Measurements from ENCODE around the gene KDM6B. TPM values are rescaled to one million over a fixed set of nuclear protein-coding genes. Genes with fewer than 3 reads are reported as not detected.

The KDM6B gene
- total and polyA plus RNA-seq, 5 donors = 18.6 to 28.1 (median 27.0) TPM

DNA sequence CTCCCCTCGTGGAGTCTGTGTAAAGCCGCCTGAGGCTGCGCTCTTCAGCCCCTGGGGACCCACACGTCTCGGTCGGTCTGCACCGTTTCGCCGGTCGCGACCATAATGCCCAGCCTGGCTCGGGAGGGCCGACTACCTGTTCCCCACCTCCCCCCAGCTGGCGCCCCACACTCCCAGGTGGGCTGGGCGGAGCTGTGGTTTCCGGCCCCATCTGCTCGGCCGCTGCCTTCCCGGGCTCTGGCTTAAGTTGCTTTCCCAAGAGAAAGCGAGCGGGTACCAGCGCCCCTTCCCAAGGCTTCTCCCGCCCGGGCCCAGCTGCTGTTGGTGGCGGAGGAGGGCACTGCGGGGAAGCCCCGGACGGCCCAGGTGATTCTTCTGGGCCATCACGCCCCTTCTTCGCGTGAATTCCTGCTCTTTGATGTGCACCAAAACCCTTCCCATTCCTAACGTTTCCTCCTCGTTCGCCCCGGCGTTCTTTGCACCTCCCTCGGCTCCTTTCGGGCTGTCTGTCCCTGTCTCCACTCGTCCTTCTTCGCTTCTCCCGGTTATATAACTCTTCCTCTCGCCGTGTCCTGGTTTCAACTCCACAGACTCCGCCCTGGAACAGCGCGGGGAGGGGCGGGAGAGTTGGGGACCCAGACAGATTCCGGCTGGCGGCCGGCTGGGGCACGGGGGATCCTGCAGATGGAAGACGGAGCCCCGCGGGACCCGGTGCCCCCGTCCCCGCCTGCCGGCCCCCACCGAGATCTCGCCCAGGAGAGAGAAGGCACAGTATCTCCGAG is 2.0 kb downstream of the KDM6B start:
- H3K27me3 ChIP-seq (ENCODE audit: control insufficient read depth, insufficient read depth) = no peaks in the 10 kb centered on the region
- peaks cover 9% of the 10 kb centered on the region for H3K4me1 ChIP-seq (ENCODE audit: control insufficient read depth, insufficient read depth, low read length)
- H3K4me3 ChIP-seq (ENCODE audit: low read length) = peak overlapping the region; percentile 94
- ATAC-seq (peak; percentile 43 to 59), DNase-seq (peak; percentile 83 to 94 (median 93))
- H3K9me3 ChIP-seq (ENCODE audit: control insufficient read depth, low read length) = no peaks in the 10 kb centered on the region
- peak overlapping the region; percentile 98 for H3K27ac ChIP-seq (ENCODE audit: low read length)
- intact Hi-C loops (cut with DNase I) = loop anchor here in 1 of 4 donors (2.0 kb wide), 1 partner anchor 21 kb away; the partner anchor contains the start of gene NAA38
- WGBS = under 1% methylated on average over 61 of the region's 61 CpGs

GRCh38 chr17:7836596-7837407 is 2.8 kb downstream of the KDM6B start:
- Histone ChIP-seq H3K4me3 (ENCODE audit: low read length) (peak overlapping the region; percentile 94), H3K27me3 (ENCODE audit: control insufficient read depth, insufficient read depth) (no peaks in the 10 kb centered on the region), H3K9me3 (ENCODE audit: control insufficient read depth, low read length) (no peaks in the 10 kb centered on the region), H3K4me1 (ENCODE audit: control insufficient read depth, insufficient read depth, low read length) (peaks cover 12% of the 10 kb centered on the region), H3K27ac (ENCODE audit: low read length) (peak overlapping the region; percentile 98)
- ATAC-seq = peak; percentile 30 to 50
- 2% methylated on average over 19 of the region's 19 CpGs for WGBS
- DNase-seq = peak; percentile 93 to 96 (median 95)
- intact Hi-C loops (cut with DNase I) = no loop called here

GRCh38 chr17:7837408-7838088 is 3.5 kb downstream of the KDM6B start:
- Histone ChIP-seq H3K4me3 (ENCODE audit: low read length) (peak overlapping the region; percentile 17), H3K27ac (ENCODE audit: low read length) (peak overlapping the region; percentile 98), H3K4me1 (ENCODE audit: control insufficient read depth, insufficient read depth, low read length) (peaks cover 12% of the 10 kb centered on the region), H3K9me3 (ENCODE audit: control insufficient read depth, low read length) (no peaks in the 10 kb centered on the region), H3K27me3 (ENCODE audit: control insufficient read depth, insufficient read depth) (no peaks in the 10 kb centered on the region)
- intact Hi-C loops (cut with DNase I) = no loop called here
- ATAC-seq (no peak), DNase-seq (no peak)
- WGBS = 8% methylated on average over 8 of the region's 8 CpGs

GRCh38 chr17:7838090-7839075 is 4.4 kb downstream of the KDM6B start:
- peak overlapping the region; percentile 31 for H3K27ac ChIP-seq (ENCODE audit: low read length)
- no peak for ATAC-seq
- DNase-seq = peak; percentile 42 to 70 (median 61)
- no peaks in the 10 kb centered on the region for H3K9me3 ChIP-seq (ENCODE audit: control insufficient read depth, low read length)
- peak overlapping the region; percentile 17 for H3K4me3 ChIP-seq (ENCODE audit: low read length)
- H3K4me1 ChIP-seq (ENCODE audit: control insufficient read depth, insufficient read depth, low read length) = peaks cover 12% of the 10 kb centered on the region
- H3K27me3 ChIP-seq (ENCODE audit: control insufficient read depth, insufficient read depth) = no peaks in the 10 kb centered on the region
- intact Hi-C loops (cut with DNase I) = no loop called here
- 13% methylated on average over 12 of the region's 12 CpGs for WGBS

DNA sequence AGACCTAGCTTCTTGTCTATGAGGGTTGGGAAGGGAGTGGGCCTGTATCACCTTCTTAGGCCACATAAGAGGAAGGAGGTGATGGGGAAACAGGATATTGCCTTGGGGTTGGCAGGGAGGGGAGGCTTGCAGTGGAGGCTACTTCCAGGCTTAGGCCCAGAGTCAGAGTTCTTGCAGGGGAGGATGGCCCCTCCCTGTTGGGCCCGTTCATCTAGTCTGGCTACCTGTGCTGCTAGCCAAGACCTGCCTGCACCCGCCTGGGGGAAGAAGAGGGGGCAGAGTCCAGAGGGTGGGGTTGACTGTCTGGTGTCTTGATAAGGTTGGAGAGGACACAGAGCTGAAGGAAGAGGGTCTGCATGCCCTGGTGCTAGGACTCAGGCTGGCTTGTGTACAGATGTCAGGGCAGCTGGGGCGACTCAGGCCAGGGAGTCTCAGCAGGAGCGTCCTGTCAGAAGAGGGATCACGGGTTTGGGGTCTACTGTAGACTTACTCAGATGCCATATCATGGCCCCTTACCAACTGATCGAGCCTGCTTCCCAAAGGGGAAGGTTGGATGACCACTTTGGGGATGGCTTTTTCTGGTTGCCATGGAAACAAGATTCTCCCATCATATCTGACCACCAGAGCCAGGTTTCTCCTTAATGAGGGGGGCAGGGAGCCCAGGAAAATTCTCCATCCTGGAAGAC is 5.3 kb downstream of the KDM6B start:
- Histone ChIP-seq H3K9me3 (ENCODE audit: control insufficient read depth, low read length) (no peaks in the 10 kb centered on the region), H3K27ac (ENCODE audit: low read length) (no peak overlapping the region), H3K27me3 (ENCODE audit: control insufficient read depth, insufficient read depth) (no peaks in the 10 kb centered on the region), H3K4me1 (ENCODE audit: control insufficient read depth, insufficient read depth, low read length) (peaks cover 12% of the 10 kb centered on the region), H3K4me3 (ENCODE audit: low read length) (no peak overlapping the region)
- ATAC-seq (no peak), DNase-seq (peak; percentile 26 to 49 (median 40))
- WGBS = 60% methylated on average over 6 of the region's 6 CpGs
- intact Hi-C loops (cut with DNase I) = no loop called here

DNA sequence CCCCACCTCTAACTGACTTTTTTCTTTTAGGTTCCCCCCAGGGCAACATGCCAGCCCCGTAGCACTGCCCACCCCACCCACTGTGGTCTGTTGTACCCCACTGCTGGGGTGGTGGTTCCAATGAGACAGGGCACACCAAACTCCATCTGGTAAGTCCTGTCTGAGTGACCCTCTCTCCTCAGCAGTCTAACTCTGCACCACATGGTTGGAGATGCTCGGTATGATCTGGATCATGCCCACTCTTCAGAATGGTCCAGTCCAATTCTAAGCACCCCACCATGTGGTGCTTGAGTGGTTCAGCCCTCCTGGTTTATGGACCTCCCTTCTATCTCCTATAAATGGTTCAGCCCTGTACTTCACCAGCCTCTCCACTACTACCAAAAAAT is 5.9 kb downstream of the KDM6B start:
- no peak overlapping the region for H3K27ac ChIP-seq (ENCODE audit: low read length)
- ATAC-seq (no peak), DNase-seq (no peak)
- intact Hi-C loops (cut with DNase I) = loop anchor here in 1 of 4 donors (10.0 kb wide), 1 partner anchor 305 kb away; no protein-coding TSS in a partner anchor
- H3K27me3 ChIP-seq (ENCODE audit: control insufficient read depth, insufficient read depth) = no peaks in the 10 kb centered on the region
- no peaks in the 10 kb centered on the region for H3K9me3 ChIP-seq (ENCODE audit: control insufficient read depth, low read length)
- no peak overlapping the region for H3K4me3 ChIP-seq (ENCODE audit: low read length)
- 42% methylated on average over 2 of the region's 2 CpGs for WGBS
- peaks cover 12% of the 10 kb centered on the region for H3K4me1 ChIP-seq (ENCODE audit: control insufficient read depth, insufficient read depth, low read length)

GRCh38 chr17:7840441-7840840 is 6.4 kb downstream of the KDM6B start:
- ATAC-seq = no peak
- Histone ChIP-seq H3K4me3 (ENCODE audit: low read length) (no peak overlapping the region), H3K27me3 (ENCODE audit: control insufficient read depth, insufficient read depth) (no peaks in the 10 kb centered on the region), H3K9me3 (ENCODE audit: control insufficient read depth, low read length) (no peaks in the 10 kb centered on the region), H3K4me1 (ENCODE audit: control insufficient read depth, insufficient read depth, low read length) (peaks cover 12% of the 10 kb centered on the region), H3K27ac (ENCODE audit: low read length) (no peak overlapping the region)
- intact Hi-C loops (cut with DNase I) = loop anchor here in 1 of 4 donors (10.0 kb wide), 1 partner anchor 304 kb away; no protein-coding TSS in a partner anchor
- no peak for DNase-seq
- 54% methylated on average over 1 of the region's 1 CpG for WGBS

- no peak for ATAC-seq
- no peak overlapping the region for H3K4me3 ChIP-seq (ENCODE audit: low read length)
- H3K27me3 ChIP-seq (ENCODE audit: control insufficient read depth, insufficient read depth) = no peaks in the 10 kb centered on the region
- peak overlapping the region; percentile 90 for H3K27ac ChIP-seq (ENCODE audit: low read length)
- intact Hi-C loops (cut with DNase I) = loop anchor here in 1 of 4 donors (10.0 kb wide), 1 partner anchor 304 kb away; no protein-coding TSS in a partner anchor
- H3K9me3 ChIP-seq (ENCODE audit: control insufficient read depth, low read length) = no peaks in the 10 kb centered on the region
- 78% methylated on average over 1 of the region's 1 CpG for WGBS
- H3K4me1 ChIP-seq (ENCODE audit: control insufficient read depth, insufficient read depth, low read length) = peaks cover 12% of the 10 kb centered on the region
- DNase-seq = no peak
Measured at GRCh38 chr17:7840875-7841274, 6.9 kb downstream of the KDM6B start.

DNA sequence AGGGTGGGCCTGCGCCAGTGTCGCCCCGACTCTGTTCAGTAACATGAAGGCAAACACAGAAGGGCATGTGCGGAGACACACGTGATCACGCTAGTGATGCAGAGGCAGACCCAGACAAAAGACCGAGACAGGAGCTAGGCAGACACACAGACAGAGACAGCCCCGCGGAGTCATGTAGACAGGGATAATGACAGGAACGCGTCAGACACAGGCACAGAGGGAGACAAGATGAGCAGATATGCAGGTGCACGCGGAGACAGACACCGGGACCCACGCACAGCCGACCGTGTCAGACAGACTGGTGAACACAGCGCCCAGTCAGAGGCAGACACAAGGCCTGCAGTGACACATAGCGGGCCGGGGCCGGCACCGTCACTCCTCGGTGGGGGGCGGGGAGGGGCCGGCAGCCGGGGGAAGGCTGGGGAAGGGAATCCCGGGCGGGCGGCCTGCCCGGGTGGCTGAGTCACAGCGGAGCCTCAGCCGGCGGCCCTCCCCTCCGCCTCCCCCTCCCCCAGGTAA is 7.4 kb downstream of the KDM6B start:
- ATAC-seq = peak; percentile 58 to 68
- peak overlapping the region; percentile 97 for H3K27ac ChIP-seq (ENCODE audit: low read length)
- intact Hi-C loops (cut with DNase I) = loop anchor here in 1 of 4 donors (10.0 kb wide), 1 partner anchor 303 kb away; no protein-coding TSS in a partner anchor
- H3K9me3 ChIP-seq (ENCODE audit: control insufficient read depth, low read length) = no peaks in the 10 kb centered on the region
- peak; percentile 94 to 96 (median 95) for DNase-seq
- H3K4me3 ChIP-seq (ENCODE audit: low read length) = peak overlapping the region; percentile 67
- H3K27me3 ChIP-seq (ENCODE audit: control insufficient read depth, insufficient read depth) = no peaks in the 10 kb centered on the region
- 2% methylated on average over 34 of the region's 34 CpGs for WGBS
- peaks cover 12% of the 10 kb centered on the region for H3K4me1 ChIP-seq (ENCODE audit: control insufficient read depth, insufficient read depth, low read length)
